ACC112 (cell line): ENCODE measurements around the gene PSMA5.
"Not testable (repeated sequence)": the region's sequence is repeated elsewhere in the genome, so short reads cannot be mapped to it uniquely, and the experiment has no call there.

Experiments used
- H2AFZ ChIP-seq: fragments of 200-600 bp; sonication (generic); one replicate; pipeline ENCODE4 v1.6.0; 2017; ENCODE audit warnings: antibody characterized with exemption, low read length; ENCODE audit not compliant: unreplicated experiment
- H3K27ac ChIP-seq: fragments of 200-600 bp; sonication (generic); 2 replicates; pipeline ENCODE4 v1.5.1; 2014; ENCODE audit warnings: low read depth, mild to moderate bottlenecking, antibody characterized with exemption, low read length, moderate library complexity
- H3K27me3 ChIP-seq: fragments of 200-600 bp; sonication (generic); 2 replicates; pipeline ENCODE4 v1.6.1; 2014; ENCODE audit warnings: mild to moderate bottlenecking, antibody characterized with exemption, low read length, moderate library complexity, mixed read lengths; ENCODE audit not compliant: insufficient read depth
- H3K36me3 ChIP-seq: fragments of 200-600 bp; sonication (generic); 2 replicates; pipeline ENCODE4 v1.6.1; 2016; ENCODE audit warnings: mild to moderate bottlenecking, antibody characterized with exemption, low read length, moderate library complexity, mixed read lengths; ENCODE audit not compliant: insufficient read depth
- H3K4me1 ChIP-seq: fragments of 200-600 bp; sonication (generic); one replicate; pipeline ENCODE4 v1.6.1; 2016; ENCODE audit warnings: low read length, mixed read lengths; ENCODE audit not compliant: insufficient read depth, unreplicated experiment, control insufficient read depth
- H3K4me3 ChIP-seq: fragments of 200-600 bp; sonication (generic); 2 replicates; pipeline ENCODE4 v1.5.1; 2014; ENCODE audit warnings: mild to moderate bottlenecking, low read depth, low read length
- H3K79me2 ChIP-seq: fragments of 200-600 bp; sonication (generic); one replicate; pipeline ENCODE4 v1.6.0; 2016; ENCODE audit warnings: low read length; ENCODE audit not compliant: control insufficient read depth, unreplicated experiment, insufficient read depth

PSMA5 gene

GRCh38 chr1:109379907-109380306 is 46.3 kb downstream of the PSMA5 start:
- H3K4me1 ChIP-seq = peaks cover 36% of the 10 kb centered on the region
- H2AFZ ChIP-seq = no peak overlapping the region
- no peak overlapping the region for H3K27ac ChIP-seq
- H3K36me3 ChIP-seq = no peaks in the 10 kb centered on the region
- no peaks in the 10 kb centered on the region for H3K27me3 ChIP-seq
- H3K79me2 ChIP-seq = no peaks in the 10 kb centered on the region
- H3K4me3 ChIP-seq = no peak overlapping the region

GRCh38 chr1:109379422-109379821 is 46.8 kb downstream of the PSMA5 start:
- Histone ChIP-seq H3K79me2 (no peaks in the 10 kb centered on the region), H2AFZ (no peak overlapping the region), H3K4me1 (peaks cover 36% of the 10 kb centered on the region), H3K4me3 (no peak overlapping the region), H3K36me3 (no peaks in the 10 kb centered on the region), H3K27ac (peak overlapping the region; percentile 68), H3K27me3 (no peaks in the 10 kb centered on the region)

- Histone ChIP-seq H3K27me3 (no peaks in the 10 kb centered on the region), H3K4me3 (no peak overlapping the region), H3K36me3 (no peaks in the 10 kb centered on the region), H3K27ac (peak overlapping the region; percentile 67), H3K4me1 (peaks cover 21% of the 10 kb centered on the region), H3K79me2 (peaks cover 3% of the 10 kb centered on the region), H2AFZ (no peak overlapping the region)
These were observed 48.5 kb downstream of the PSMA5 start for GRCh38 chr1:109377698-109378097.

- H3K27ac ChIP-seq, H3K79me2 ChIP-seq: not testable (repeated sequence)
These were observed 52.6 kb downstream of the PSMA5 start for GRCh38 chr1:109373696-109374095.

GRCh38 chr1:109373126-109373525 is 53.1 kb downstream of the PSMA5 start:
- Histone ChIP-seq H3K4me1 (peaks cover 44% of the 10 kb centered on the region), H3K27ac (no peak overlapping the region), H3K27me3 (no peaks in the 10 kb centered on the region), H3K79me2 (peaks cover 3% of the 10 kb centered on the region), H2AFZ (no peak overlapping the region), H3K36me3 (no peaks in the 10 kb centered on the region), H3K4me3 (no peak overlapping the region)

More at GRCh38 chr1:109373696-109374095, 52.6 kb downstream of the PSMA5 start:
- H3K4me3 ChIP-seq, H3K36me3 ChIP-seq, H2AFZ ChIP-seq, H3K27me3 ChIP-seq: not testable (repeated sequence)
- peaks cover 41% of the 10 kb centered on the region for H3K4me1 ChIP-seq

GRCh38 chr1:109372281-109372680 is 54.0 kb downstream of the PSMA5 start:
- H3K4me1 ChIP-seq = peaks cover 41% of the 10 kb centered on the region
- H2AFZ ChIP-seq = no peak overlapping the region
- H3K27me3 ChIP-seq = no peaks in the 10 kb centered on the region
- H3K36me3 ChIP-seq = no peaks in the 10 kb centered on the region
- no peak overlapping the region for H3K4me3 ChIP-seq
- H3K27ac ChIP-seq = peak overlapping the region; percentile 94
- peaks cover 3% of the 10 kb centered on the region for H3K79me2 ChIP-seq

GRCh38 chr1:109371341-109371739 is 54.9 kb downstream of the PSMA5 start:
- H3K36me3 ChIP-seq = no peaks in the 10 kb centered on the region
- no peaks in the 10 kb centered on the region for H3K27me3 ChIP-seq
- peaks cover 41% of the 10 kb centered on the region for H3K4me1 ChIP-seq
- H3K27ac ChIP-seq = peak overlapping the region; percentile 94
- peaks cover 3% of the 10 kb centered on the region for H3K79me2 ChIP-seq
- H3K4me3 ChIP-seq = peak overlapping the region; percentile 51
- peak overlapping the region; percentile 26 for H2AFZ ChIP-seq

- peaks cover 45% of the 10 kb centered on the region for H3K4me1 ChIP-seq
- H3K27me3 ChIP-seq = no peaks in the 10 kb centered on the region
- H3K4me3 ChIP-seq = peak overlapping the region; percentile 51
- peak overlapping the region; percentile 26 for H2AFZ ChIP-seq
- H3K36me3 ChIP-seq = no peaks in the 10 kb centered on the region
- H3K27ac ChIP-seq = peak overlapping the region; percentile 94
- peaks cover 3% of the 10 kb centered on the region for H3K79me2 ChIP-seq
These were observed 55.4 kb downstream of the PSMA5 start for GRCh38 chr1:109370712-109371340.

- H3K27me3 ChIP-seq = no peaks in the 10 kb centered on the region
- peak overlapping the region; percentile 28 for H2AFZ ChIP-seq
- H3K4me1 ChIP-seq = peaks cover 45% of the 10 kb centered on the region
- peaks cover 3% of the 10 kb centered on the region for H3K79me2 ChIP-seq
- H3K27ac ChIP-seq = peak overlapping the region; percentile 94
- no peak overlapping the region for H3K4me3 ChIP-seq
- no peaks in the 10 kb centered on the region for H3K36me3 ChIP-seq
These were observed 57.0 kb downstream of the PSMA5 start for GRCh38 chr1:109369167-109369746.

GRCh38 chr1:109368464-109368863 is 57.8 kb downstream of the PSMA5 start:
- H3K4me1 ChIP-seq = peaks cover 45% of the 10 kb centered on the region
- peaks cover 3% of the 10 kb centered on the region for H3K79me2 ChIP-seq
- H3K36me3 ChIP-seq = no peaks in the 10 kb centered on the region
- no peak overlapping the region for H2AFZ ChIP-seq
- H3K27ac ChIP-seq = no peak overlapping the region
- no peak overlapping the region for H3K4me3 ChIP-seq
- H3K27me3 ChIP-seq = no peaks in the 10 kb centered on the region

- H3K27ac ChIP-seq = no peak overlapping the region
- no peaks in the 10 kb centered on the region for H3K36me3 ChIP-seq
- no peaks in the 10 kb centered on the region for H3K27me3 ChIP-seq
These were observed 58.6 kb downstream of the PSMA5 start for GRCh38 chr1:109367626-109368025.

More at GRCh38 chr1:109367626-109368025, 58.6 kb downstream of the PSMA5 start:
- Histone ChIP-seq H2AFZ (no peak overlapping the region), H3K79me2 (no peaks in the 10 kb centered on the region), H3K4me3 (no peak overlapping the region), H3K4me1 (peaks cover 45% of the 10 kb centered on the region)
